ENCODE data around the gene GLP2R. TPM values are rescaled to one million over a fixed set of nuclear protein-coding genes. Genes with fewer than 3 reads are reported as not detected.

GLP2R gene
- total and polyA plus RNA-seq, 2 experiments from 2014 or later = not detected

DNA sequence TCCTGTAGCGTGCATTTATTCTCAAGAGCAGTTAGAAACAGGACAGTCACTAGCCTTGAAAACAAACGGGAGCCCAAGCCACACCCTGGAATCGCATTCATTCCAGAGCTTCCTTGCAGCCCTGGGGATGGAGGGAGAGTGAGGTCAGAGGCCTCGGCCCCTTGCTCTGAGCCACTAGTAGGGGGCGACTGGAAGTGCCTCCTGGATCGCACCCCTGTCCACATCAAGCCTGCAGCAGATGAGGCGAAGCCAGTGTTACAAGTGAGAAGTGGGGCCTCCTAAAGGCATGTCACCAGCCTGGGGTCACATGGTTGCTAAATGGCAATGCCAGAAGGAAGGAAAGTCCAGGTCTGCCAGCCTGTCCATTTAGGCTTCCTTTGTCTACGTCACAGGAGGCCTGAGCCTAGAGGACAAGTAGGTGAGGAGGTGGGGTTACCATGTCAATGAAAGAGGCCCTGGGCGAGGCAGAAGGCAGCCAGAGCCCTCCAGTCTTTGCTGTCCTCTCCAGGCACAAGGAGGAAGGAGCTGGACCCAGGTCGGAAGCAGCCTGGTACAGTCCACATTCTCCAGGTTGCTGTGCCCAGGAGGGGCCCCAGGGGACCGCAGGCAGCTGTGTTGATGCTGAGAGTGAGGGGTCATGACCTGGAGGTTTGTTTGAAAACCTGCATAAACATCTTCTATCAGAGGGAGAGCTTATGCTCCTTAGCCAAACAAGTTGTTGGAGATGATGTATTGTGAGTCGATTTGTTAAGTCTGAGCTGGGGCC, 82.3 kb downstream of the GLP2R start:
- H3K9me3 ChIP-seq (ENCODE audit: low read depth) = no peaks in the 10 kb centered on the region

DNA sequence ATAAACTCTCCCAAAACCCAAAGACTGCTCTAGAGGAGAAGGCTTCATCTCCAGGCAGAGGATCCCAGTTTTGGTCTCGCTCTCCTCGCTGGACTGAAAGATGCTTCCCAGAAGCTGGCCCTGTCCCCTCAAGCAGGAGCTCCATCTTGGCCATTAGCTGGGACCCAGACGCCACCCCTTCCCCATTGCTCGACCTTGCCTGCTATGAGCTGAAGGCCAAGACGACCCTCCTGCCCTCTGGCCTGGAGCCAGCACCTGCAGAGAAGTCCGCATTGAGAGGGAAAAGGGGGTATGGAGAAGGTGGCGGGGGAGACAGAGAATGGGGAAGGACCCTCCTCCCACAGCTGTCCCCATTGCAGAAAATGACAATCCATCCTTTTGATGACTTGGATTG, 82.9 kb downstream of the GLP2R start:
- Histone ChIP-seq H3K9ac (no peak overlapping the region), H3K4me2 (ENCODE audit: unreplicated experiment) (no peak overlapping the region), H3K27ac (no peak overlapping the region), H4K20me1 (ENCODE audit: insufficient read depth) (no peaks in the 10 kb centered on the region), H3K79me2 (ENCODE audit: insufficient read depth) (no peaks in the 10 kb centered on the region), H3K4me1 (ENCODE audit: insufficient read depth) (no peaks in the 10 kb centered on the region), H3K36me3 (ENCODE audit: low read depth) (no peaks in the 10 kb centered on the region), H3K9me2 (ENCODE audit: insufficient read depth) (no peaks in the 10 kb centered on the region), H3K9me3 (ENCODE audit: low read depth) (no peaks in the 10 kb centered on the region), H3F3A (ENCODE audit: insufficient read depth) (no peaks in the 10 kb centered on the region), H2AFZ (no peak overlapping the region), H3K4me3 (no peak overlapping the region), H3K27me3 (replicated peaks; ENCODE audit: insufficient read depth) (no peaks in the 10 kb centered on the region)
- TF ChIP-seq EZH2 (IDR thresholded peaks at IDR 0.05; ENCODE audit: insufficient read depth, poor library complexity, severe bottlenecking) = no peak
- no peak for TF ChIP-seq EZH2phosphoT487 (IDR thresholded peaks at IDR 0.05; ENCODE audit: insufficient read depth, low read depth)
- no peak for DNase-seq
- 61 to 68% methylated on average over 6 to 7 of the region's 7 CpGs for WGBS, 2 experiments (ENCODE audit: low coverage in 1 of 2, low lambda C conversion rate in 2 of 2, missing lambda C conversion rate in 2 of 2)
- in situ Hi-C loops (cut with MboI) = no loop called here

More for the DNA sequence above, 82.3 kb downstream of the GLP2R start:
- H2AFZ ChIP-seq = no peak overlapping the region
- H3K79me2 ChIP-seq (ENCODE audit: insufficient read depth) = no peaks in the 10 kb centered on the region
- H3K27me3 ChIP-seq (replicated peaks; ENCODE audit: insufficient read depth) = no peaks in the 10 kb centered on the region
- H3F3A ChIP-seq (ENCODE audit: insufficient read depth) = no peaks in the 10 kb centered on the region
- H3K36me3 ChIP-seq (ENCODE audit: low read depth) = no peaks in the 10 kb centered on the region
- H3K9ac ChIP-seq = no peak overlapping the region
- no peaks in the 10 kb centered on the region for H4K20me1 ChIP-seq (ENCODE audit: insufficient read depth)
- TF ChIP-seq EZH2phosphoT487 (IDR thresholded peaks at IDR 0.05; ENCODE audit: insufficient read depth, low read depth) = no peak
- TF ChIP-seq EZH2 (IDR thresholded peaks at IDR 0.05; ENCODE audit: insufficient read depth, poor library complexity, severe bottlenecking) = no peak
- no peak overlapping the region for H3K27ac ChIP-seq
- no peaks in the 10 kb centered on the region for H3K4me1 ChIP-seq (ENCODE audit: insufficient read depth)
- in situ Hi-C loops (cut with MboI) = no loop called here
- H3K4me3 ChIP-seq = no peak overlapping the region
- no peak overlapping the region for H3K4me2 ChIP-seq (ENCODE audit: unreplicated experiment)
- 24 to 32% methylated on average over 12 of the region's 12 CpGs for WGBS, 2 experiments (ENCODE audit: low coverage in 1 of 2, low lambda C conversion rate in 2 of 2, missing lambda C conversion rate in 2 of 2)
- H3K9me2 ChIP-seq (ENCODE audit: insufficient read depth) = no peaks in the 10 kb centered on the region
- no peak for DNase-seq

GRCh38 chr17:9911089-9911488, 85.4 kb downstream of the GLP2R start:
- WGBS, 2 experiments (ENCODE audit: low coverage in 1 of 2, low lambda C conversion rate in 2 of 2, missing lambda C conversion rate in 2 of 2) = 74 to 78% methylated on average over 12 of the region's 12 CpGs
- H3K4me2 ChIP-seq (ENCODE audit: unreplicated experiment) = no peak overlapping the region
- no peak overlapping the region for H3K27ac ChIP-seq
- H2AFZ ChIP-seq = no peak overlapping the region
- no peak overlapping the region for H3K4me3 ChIP-seq
- in situ Hi-C loops (cut with MboI) = no loop called here
- no peaks in the 10 kb centered on the region for H3K27me3 ChIP-seq (replicated peaks; ENCODE audit: insufficient read depth)
- H3F3A ChIP-seq (ENCODE audit: insufficient read depth) = no peaks in the 10 kb centered on the region
- H3K79me2 ChIP-seq (ENCODE audit: insufficient read depth) = no peaks in the 10 kb centered on the region
- no peak for DNase-seq
- no peaks in the 10 kb centered on the region for H4K20me1 ChIP-seq (ENCODE audit: insufficient read depth)
- H3K4me1 ChIP-seq (ENCODE audit: insufficient read depth) = no peaks in the 10 kb centered on the region
- no peak overlapping the region for H3K9ac ChIP-seq
- no peaks in the 10 kb centered on the region for H3K9me3 ChIP-seq (ENCODE audit: low read depth)
- H3K9me2 ChIP-seq (ENCODE audit: insufficient read depth) = no peaks in the 10 kb centered on the region
- TF ChIP-seq EZH2phosphoT487 (IDR thresholded peaks at IDR 0.05; ENCODE audit: insufficient read depth, low read depth) (no peak), EZH2 (IDR thresholded peaks at IDR 0.05; ENCODE audit: insufficient read depth, poor library complexity, severe bottlenecking) (no peak)
- H3K36me3 ChIP-seq (ENCODE audit: low read depth) = no peaks in the 10 kb centered on the region

DNA sequence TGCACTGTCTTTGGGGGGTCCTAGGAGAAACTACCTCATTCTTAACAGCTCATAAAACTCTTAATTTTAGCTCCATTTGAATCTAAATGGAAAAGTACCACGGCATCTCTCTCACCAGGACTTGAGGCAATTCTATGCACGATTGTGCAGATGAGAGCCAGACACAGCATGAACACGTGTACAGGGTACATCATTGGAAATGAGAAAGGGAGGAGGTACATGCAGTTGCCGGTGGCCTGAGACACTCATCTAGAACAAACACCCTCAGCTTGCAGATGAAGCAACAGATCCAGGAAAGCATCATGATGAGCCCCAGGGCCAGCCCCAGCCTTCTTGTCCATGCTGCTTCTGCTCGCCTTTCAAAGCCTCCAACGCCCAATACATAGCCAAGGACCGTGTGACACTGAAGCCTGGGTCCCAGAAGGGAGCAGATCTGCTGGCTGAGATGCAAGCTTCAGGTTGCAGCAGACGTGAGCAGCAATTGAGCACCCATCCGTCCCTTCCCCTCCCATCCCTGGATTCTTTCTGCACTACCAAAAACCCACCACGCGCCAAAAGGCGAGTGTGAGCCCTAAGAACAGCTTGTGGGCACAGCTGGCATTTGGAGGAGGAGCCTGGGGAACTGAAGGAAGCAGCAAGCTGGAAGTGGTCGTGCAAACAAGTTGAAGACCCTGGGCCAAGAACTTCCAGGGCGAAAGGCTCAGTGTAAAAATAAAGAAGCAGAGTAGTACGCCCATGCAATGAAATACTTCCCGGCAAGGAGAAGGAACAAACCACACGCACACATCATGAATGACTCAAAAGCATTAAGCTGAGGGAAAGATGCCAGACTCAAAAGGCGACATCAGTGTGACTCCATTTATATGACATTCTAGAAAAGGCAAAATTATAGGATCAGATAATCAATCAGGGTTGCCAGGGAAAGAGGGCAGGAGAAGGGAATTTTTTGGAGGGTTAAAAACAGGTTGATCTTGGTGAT, 86.7 kb downstream of the GLP2R start:
- H3K4me2 ChIP-seq (ENCODE audit: unreplicated experiment) = no peak overlapping the region
- H3K9me3 ChIP-seq (ENCODE audit: low read depth) = no peaks in the 10 kb centered on the region
- H3K9ac ChIP-seq = no peak overlapping the region
- H3K4me1 ChIP-seq (ENCODE audit: insufficient read depth) = no peaks in the 10 kb centered on the region
- no peaks in the 10 kb centered on the region for H3F3A ChIP-seq (ENCODE audit: insufficient read depth)
- H3K27me3 ChIP-seq (replicated peaks; ENCODE audit: insufficient read depth) = no peaks in the 10 kb centered on the region
- peak; percentile 40 for DNase-seq
- no peak overlapping the region for H2AFZ ChIP-seq
- no peaks in the 10 kb centered on the region for H3K36me3 ChIP-seq (ENCODE audit: low read depth)
- H3K9me2 ChIP-seq (ENCODE audit: insufficient read depth) = no peaks in the 10 kb centered on the region
- in situ Hi-C loops (cut with MboI) = no loop called here
- no peaks in the 10 kb centered on the region for H3K79me2 ChIP-seq (ENCODE audit: insufficient read depth)
- TF ChIP-seq EZH2 (IDR thresholded peaks at IDR 0.05; ENCODE audit: insufficient read depth, poor library complexity, severe bottlenecking) (no peak), EZH2phosphoT487 (IDR thresholded peaks at IDR 0.05; ENCODE audit: insufficient read depth, low read depth) (no peak)
- no peaks in the 10 kb centered on the region for H4K20me1 ChIP-seq (ENCODE audit: insufficient read depth)
- WGBS, 2 experiments (ENCODE audit: low coverage in 1 of 2, low lambda C conversion rate in 2 of 2, missing lambda C conversion rate in 2 of 2) = 63 to 65% methylated on average over 18 of the region's 18 CpGs
- no peak overlapping the region for H3K4me3 ChIP-seq
- H3K27ac ChIP-seq = no peak overlapping the region

All from GM23248 (cell line).